Endodermal cell (in vitro differentiated cells): ENCODE results near the gene RBM4B. TPM values are rescaled to one million over a fixed set of nuclear protein-coding genes. Genes with fewer than 3 reads are reported as not detected.

ENCODE experiments used
- DNase-seq: peaks from one replicate; pipeline ENCODE4 v3.0.0-alpha.2; 2017
- H3K27ac ChIP-seq: 2 replicates; pipeline ENCODE4 v1.5.1; 2013; ENCODE audit warnings: mild to moderate bottlenecking, low read depth, low read length, moderate library complexity
- H3K27me3 ChIP-seq: 2 replicates; pipeline ENCODE4 v1.6.1; 2013; ENCODE audit warnings: mild to moderate bottlenecking, low read length, moderate library complexity; ENCODE audit not compliant: insufficient read depth, control insufficient read depth, poor library complexity, severe bottlenecking
- H3K36me3 ChIP-seq: 2 replicates; pipeline ENCODE4 v1.7.0; 2013; ENCODE audit warnings: mild to moderate bottlenecking, low read length, moderate library complexity; ENCODE audit not compliant: control insufficient read depth, insufficient read depth
- H3K4me1 ChIP-seq: one replicate; pipeline ENCODE4 v1.7.0; 2013; ENCODE audit warnings: low read length; ENCODE audit not compliant: control insufficient read depth, insufficient read depth
- H3K4me3 ChIP-seq: 2 replicates; pipeline ENCODE4 v1.5.1; 2013; ENCODE audit warnings: mild to moderate bottlenecking, low read length, moderate library complexity
- H3K9ac ChIP-seq: 2 replicates; pipeline ENCODE4 v1.6.1; 2013; ENCODE audit warnings: mild to moderate bottlenecking, low read length, moderate library complexity; ENCODE audit not compliant: poor library complexity, severe bottlenecking; ENCODE audit errors: extremely low read depth
- H3K9me3 ChIP-seq: 2 replicates; pipeline ENCODE4 v1.6.1; 2013; ENCODE audit warnings: mild to moderate bottlenecking, low read length, moderate library complexity; ENCODE audit not compliant: control insufficient read depth
- H3K27ac Mint-ChIP-seq: 2 replicates; pipeline ENCODE4 v1.8.0; 2020; ENCODE audit warnings: mixed read lengths
- H3K27me3 Mint-ChIP-seq: 2 replicates; pipeline ENCODE4 v1.8.0; 2021; ENCODE audit warnings: mild to moderate bottlenecking, mixed read lengths; ENCODE audit not compliant: insufficient read depth
- H3K36me3 Mint-ChIP-seq: 2 replicates; pipeline ENCODE4 v1.8.0; 2020; ENCODE audit warnings: low read depth, mixed read lengths
- H3K4me1 Mint-ChIP-seq: 2 replicates; pipeline ENCODE4 v1.8.0; 2020; ENCODE audit warnings: mixed read lengths
- H3K4me3 Mint-ChIP-seq: 2 replicates; pipeline ENCODE4 v1.8.0; 2020; ENCODE audit warnings: mild to moderate bottlenecking, moderate library complexity, mixed read lengths
- H3K9me3 Mint-ChIP-seq: 2 replicates; pipeline ENCODE4 v1.8.0; 2020; ENCODE audit warnings: mild to moderate bottlenecking, mixed read lengths
- CTCF ChIP-seq: fragments of 200-600 bp; sonication (generic); conservative IDR thresholded peaks from 2 replicates; pipeline ENCODE4 v1.5.0; 2021; ENCODE audit warnings: antibody characterized with exemption, mild to moderate bottlenecking
- WGBS, 2 experiments: methylation state at CpG; one replicate each; pipeline versions ENCODE4 v1.1.5 to v1.1.7; 2013; ENCODE audit warnings: missing lambda C conversion rate in 2 of 2, mixed read lengths in 1 of 2; ENCODE audit not compliant: insufficient coverage in 1 of 2, insufficient read length in 1 of 2; 5-methylcytosine and 5-hydroxymethylcytosine counted together
- total RNA-seq, 2 donors: library from RNA; stranded (reverse); fragmentation: NEBNext Ultra II Directional in 1 of 2; extraction: Animal tissue kit (Norgen Biotek cat#: 25700) in 1 of 2; gene quantifications; 2 replicates in 1 of 2; 3 replicates in 1 of 2; pipeline ENCODE4 v1.2.1, GENCODE V29; 2021

The RBM4B gene
- total RNA-seq, 2 donors from 2014 or later: 23.3 to 28.5 TPM

DNA sequence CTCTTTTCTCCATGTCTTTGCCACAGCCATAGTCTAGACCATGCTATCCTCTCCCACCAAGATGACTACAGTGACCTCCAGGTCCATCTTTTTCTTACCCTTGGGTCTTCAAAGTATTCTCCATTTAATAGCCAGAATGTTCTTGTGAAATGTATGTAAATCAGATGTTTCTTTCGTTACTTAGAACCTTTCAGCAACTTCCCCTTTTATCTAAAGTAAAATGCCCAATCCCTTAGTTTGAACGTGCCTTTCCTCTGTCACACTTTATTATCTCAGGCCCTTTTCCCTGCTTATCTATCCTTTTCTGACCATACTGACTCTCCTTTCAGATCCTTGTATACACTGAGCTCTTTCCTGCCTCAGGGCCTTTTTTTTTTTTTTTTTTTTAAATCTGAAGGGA is 17.9 kb downstream of the RBM4B start:
- no peaks in the 10 kb centered on the region for H3K27me3 ChIP-seq
- H3K27ac ChIP-seq: no peak overlapping the region

GRCh38 chr11:66653123-66653522 is 24.6 kb downstream of the RBM4B start:
- 87 to 98% methylated on average over 5 to 6 of the region's 6 CpGs for WGBS, 2 experiments
- H3K27ac Mint-ChIP-seq: peak overlapping the region; percentile 10
- Histone ChIP-seq H3K36me3 (peaks cover 84% of the 10 kb centered on the region), H3K4me1 (no peaks in the 10 kb centered on the region), H3K9ac (no peak overlapping the region), H3K9me3 (no peaks in the 10 kb centered on the region), H3K4me3 (no peak overlapping the region), H3K27me3 (no peaks in the 10 kb centered on the region), H3K27ac (no peak overlapping the region)
- TF ChIP-seq CTCF: no peak
- no peaks in the 10 kb centered on the region for H3K4me1 Mint-ChIP-seq
- no peaks in the 10 kb centered on the region for H3K27me3 Mint-ChIP-seq
- peaks cover 68% of the 10 kb centered on the region for H3K36me3 Mint-ChIP-seq
- no peak overlapping the region for H3K4me3 Mint-ChIP-seq
- DNase-seq: no peak
- no peaks in the 10 kb centered on the region for H3K9me3 Mint-ChIP-seq

More for the DNA sequence above, 17.9 kb downstream of the RBM4B start:
- WGBS, 2 experiments: 80 to 92% methylated on average over 1 to 2 of the region's 2 CpGs
- no peaks in the 10 kb centered on the region for H3K27me3 Mint-ChIP-seq
- H3K4me1 ChIP-seq: no peaks in the 10 kb centered on the region
- no peak overlapping the region for H3K4me3 Mint-ChIP-seq
- no peak for TF ChIP-seq CTCF
- no peaks in the 10 kb centered on the region for H3K9me3 ChIP-seq
- peak overlapping the region; percentile 28 for H3K27ac Mint-ChIP-seq
- H3K9me3 Mint-ChIP-seq: no peaks in the 10 kb centered on the region
- H3K36me3 Mint-ChIP-seq: peaks cover 56% of the 10 kb centered on the region
- no peak overlapping the region for H3K4me3 ChIP-seq
- H3K4me1 Mint-ChIP-seq: peaks cover 5% of the 10 kb centered on the region
- no peak overlapping the region for H3K9ac ChIP-seq
- no peak for DNase-seq
- H3K36me3 ChIP-seq: peaks cover 76% of the 10 kb centered on the region

DNA sequence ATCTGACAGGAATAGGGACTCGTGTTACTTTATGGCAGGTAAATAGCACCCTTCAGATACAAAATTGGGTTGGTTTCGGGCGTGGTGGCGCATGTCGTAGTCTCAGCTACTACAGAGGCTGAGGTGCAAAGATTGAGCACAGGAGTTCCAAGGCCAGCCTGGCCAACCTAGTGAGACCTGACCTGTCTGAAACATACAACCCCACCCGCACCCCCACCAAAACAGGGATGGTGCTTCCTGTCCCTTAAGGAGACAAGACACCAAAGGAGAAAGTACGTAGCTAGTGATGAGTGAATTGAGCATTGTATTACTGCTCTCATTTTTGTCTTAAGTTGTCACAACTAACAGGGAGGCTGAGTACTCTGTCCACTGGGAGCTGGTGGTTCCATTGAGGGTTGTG is 25.0 kb downstream of the RBM4B start:
- Histone ChIP-seq H3K36me3 (peaks cover 84% of the 10 kb centered on the region), H3K9ac (no peak overlapping the region), H3K27ac (no peak overlapping the region), H3K9me3 (no peaks in the 10 kb centered on the region), H3K4me1 (no peaks in the 10 kb centered on the region), H3K4me3 (no peak overlapping the region), H3K27me3 (no peaks in the 10 kb centered on the region)
- H3K9me3 Mint-ChIP-seq: no peaks in the 10 kb centered on the region
- peaks cover 68% of the 10 kb centered on the region for H3K36me3 Mint-ChIP-seq
- whole genome bisulfite sequencing, 2 experiments: 94 to 96% methylated on average over 5 to 7 of the region's 7 CpGs
- no peaks in the 10 kb centered on the region for H3K4me1 Mint-ChIP-seq
- H3K27ac Mint-ChIP-seq: no peak overlapping the region
- no peak for DNase-seq
- no peak for TF ChIP-seq CTCF
- H3K4me3 Mint-ChIP-seq: no peak overlapping the region
- no peaks in the 10 kb centered on the region for H3K27me3 Mint-ChIP-seq
